Upper lobe of right lung (tissue), 1 donor: ENCODE data around the gene NLRP14. TPM values are rescaled to one million over a fixed set of nuclear protein-coding genes. Genes with fewer than 3 reads are reported as not detected.

Experiments
- ATAC-seq: fragments of 200-7000 bp; cut with Tn5 transposase; one replicate; pipeline ENCODE4 v1.9.1; 2020; ENCODE audit warnings: mild to moderate bottlenecking, moderate library complexity
- DNase-seq: peaks from one replicate; pipeline ENCODE4 v3.0.0-alpha.2; 2020
- H3K27ac ChIP-seq: fragments of 200-600 bp; one replicate; pipeline ENCODE4 v1.8.0; 2022
- H3K27me3 ChIP-seq: fragments of 200-600 bp; one replicate; pipeline ENCODE4 v1.8.0; 2022; ENCODE audit warnings: mild to moderate bottlenecking
- H3K36me3 ChIP-seq: fragments of 200-600 bp; one replicate; pipeline ENCODE4 v1.8.0; 2022
- H3K4me1 ChIP-seq: fragments of 200-600 bp; one replicate; pipeline ENCODE4 v1.8.0; 2022
- H3K4me3 ChIP-seq: fragments of 200-600 bp; one replicate; pipeline ENCODE4 v1.8.0; 2022; ENCODE audit warnings: mild to moderate bottlenecking
- H3K9me3 ChIP-seq: fragments of 200-600 bp; one replicate; pipeline ENCODE4 v1.8.0; 2022
- CTCF ChIP-seq: fragments of 200-600 bp; IDR thresholded peaks from one replicate; pipeline ENCODE4 v1.8.0; 2022; ENCODE audit warnings: antibody characterized with exemption
- intact Hi-C: fragments of 100-400 bp; cut with DNase I; formaldehyde crosslinking; loops from one replicate; pipeline ENCODE4 v1.11.0; 2022
- total RNA-seq: library from RNA; stranded (reverse); fragmentation: NEBNext Ultra II Directional; extraction: Animal tissue kit (Norgen Biotek cat#: 25700); gene quantifications from one replicate; pipeline ENCODE4 v1.2.1, GENCODE V29; 2021
- donor health status: DM: no; HTN: yes; CAD: no; lungs with severe emphysema.

Gene NLRP14
- total RNA-seq, 1 donor from 2014 or later, result not detected

GRCh38 chr11:7032692-7033091 lies 12.4 kb downstream of the NLRP14 start:
- Histone ChIP-seq H3K9me3 (no peaks in the 10 kb centered on the region), H3K36me3 (no peaks in the 10 kb centered on the region), H3K4me3 (no peak overlapping the region), H3K27me3 (no peaks in the 10 kb centered on the region), H3K4me1 (no peaks in the 10 kb centered on the region), H3K27ac (no peak overlapping the region)
- DNase-seq (no peak), ATAC-seq (no peak)
- no peak for TF ChIP-seq CTCF
- intact Hi-C loops, result no loop called here

GRCh38 chr11:7034019-7034418 lies 13.7 kb downstream of the NLRP14 start:
- DNase-seq (no peak), ATAC-seq (no peak)
- intact Hi-C loops, result no loop called here
- no peaks in the 10 kb centered on the region for H3K9me3 ChIP-seq
- TF ChIP-seq CTCF, result no peak
- no peaks in the 10 kb centered on the region for H3K4me1 ChIP-seq
- H3K4me3 ChIP-seq, result no peak overlapping the region
- H3K27me3 ChIP-seq, result no peaks in the 10 kb centered on the region
- no peak overlapping the region for H3K27ac ChIP-seq
- H3K36me3 ChIP-seq, result no peaks in the 10 kb centered on the region

GRCh38 chr11:7046474-7047175 lies 26.3 kb downstream of the NLRP14 start:
- Histone ChIP-seq H3K9me3 (no peaks in the 10 kb centered on the region), H3K36me3 (no peaks in the 10 kb centered on the region), H3K4me1 (no peaks in the 10 kb centered on the region), H3K27ac (no peak overlapping the region), H3K27me3 (no peaks in the 10 kb centered on the region), H3K4me3 (no peak overlapping the region)
- no peak for TF ChIP-seq CTCF
- intact Hi-C loops, result no loop called here
- DNase-seq (no peak), ATAC-seq (no peak)

GRCh38 chr11:7050191-7050590 lies 29.9 kb downstream of the NLRP14 start:
- TF ChIP-seq CTCF, result no peak
- Histone ChIP-seq H3K36me3 (no peaks in the 10 kb centered on the region), H3K4me1 (no peaks in the 10 kb centered on the region), H3K27me3 (no peaks in the 10 kb centered on the region), H3K4me3 (no peak overlapping the region), H3K27ac (no peak overlapping the region), H3K9me3 (no peaks in the 10 kb centered on the region)
- DNase-seq, result no peak
- no peak for ATAC-seq
- intact Hi-C loops, result no loop called here

GRCh38 chr11:7056828-7057513 lies 36.7 kb downstream of the NLRP14 start:
- Histone ChIP-seq H3K27ac (peak overlapping the region; percentile 34), H3K4me3 (no peak overlapping the region), H3K36me3 (no peaks in the 10 kb centered on the region), H3K4me1 (peaks cover 7% of the 10 kb centered on the region), H3K27me3 (no peaks in the 10 kb centered on the region), H3K9me3 (no peaks in the 10 kb centered on the region)
- no peak for ATAC-seq
- intact Hi-C loops, result no loop called here
- DNase-seq, result no peak
- no peak for TF ChIP-seq CTCF
